ENCODE data around the gene OR7A5.
"Not testable (repeated sequence)": the region's sequence is repeated elsewhere in the genome, so short reads cannot be mapped to it uniquely, and the experiment has no call there.

Gene OR7A5

GRCh38 chr19:14835011-14835410, at the start of gene OR7A5, which contains the start of gene OR7C1:
TSS of gene OR7A5 (minus strand) at chr19:14835185. CDS start at chr19:14828241, 6,944 bp downstream.
TSS of gene OR7C1 (minus strand) at chr19:14835185. CDS start at chr19:14800136, 35,049 bp downstream.
- DNase-seq: peak; percentile 77

GRCh38 chr19:14871619-14872230, 36.7 kb upstream of the OR7A5 start:
- DNase-seq: peak; percentile 35

DNA sequence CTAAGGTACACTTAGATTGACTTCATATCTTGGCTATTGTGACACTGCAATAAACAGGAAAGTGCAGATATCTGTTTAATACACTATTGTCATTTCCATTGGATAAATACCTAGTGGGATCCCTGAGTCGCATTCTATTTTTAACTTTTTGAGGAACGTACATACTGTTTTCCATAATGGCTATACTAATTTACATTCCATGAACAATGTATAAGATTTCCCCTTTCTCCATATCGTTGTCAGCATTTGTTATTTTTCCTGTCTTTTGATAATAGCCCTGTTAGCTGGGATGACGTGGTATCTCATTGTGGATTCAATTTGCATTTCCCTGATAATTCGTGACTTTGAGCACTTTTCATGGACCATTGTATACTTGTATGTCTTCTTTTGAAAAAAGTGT, 33.5 kb upstream of the OR7A5 start:
- no peak for DNase-seq

DNA sequence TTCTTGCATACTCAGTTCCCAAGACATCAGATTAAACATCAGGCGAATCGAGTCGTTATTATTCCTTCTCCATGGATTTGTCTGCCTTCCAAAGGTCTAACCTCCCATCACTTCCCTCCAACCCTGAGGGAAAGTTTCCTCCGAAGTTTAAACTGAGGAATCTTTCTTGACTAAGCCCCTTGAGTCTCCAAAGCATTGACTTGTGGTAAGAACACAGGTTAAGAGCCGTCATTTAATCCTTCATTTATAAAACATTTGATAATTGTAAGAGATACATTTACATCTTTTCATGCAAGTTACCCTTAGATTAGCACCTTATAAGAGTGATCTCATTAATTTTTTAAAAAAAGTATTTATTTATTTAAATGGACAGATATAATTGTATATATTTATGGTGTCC, 13.8 kb upstream of the OR7A5 start, which contains the start of gene OR7A10:
OR7A10 (minus strand) TSS at position 101 of the 400 bp plus-strand sequence. CDS start 7,045 bp downstream, outside the sequence.
- DNase-seq: no peak

DNA sequence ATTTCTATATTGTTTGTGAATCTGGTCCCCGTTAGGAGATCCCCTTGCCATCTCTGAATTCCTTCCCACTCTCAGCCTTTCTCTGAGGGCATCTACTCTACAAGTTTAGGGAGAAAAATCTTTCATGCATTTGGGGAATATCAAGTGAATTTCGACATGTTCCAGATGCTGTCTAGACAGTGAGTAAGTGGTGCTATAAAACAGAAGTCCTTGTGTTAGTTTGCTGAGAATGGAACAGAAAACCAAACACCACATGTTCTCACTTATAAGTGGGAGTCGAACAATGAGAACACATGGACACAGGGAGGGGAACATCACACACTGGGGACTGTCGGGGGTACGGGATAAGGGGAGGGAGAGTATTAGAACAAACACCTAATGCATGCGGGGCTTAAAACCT, 8.6 kb upstream of the OR7A5 start:
- DNase-seq: no peak

GRCh38 chr19:14843169-14843568, 8.2 kb upstream of the OR7A5 start:
- DNase-seq: no peak

- DNase-seq: no peak
These were observed 5.2 kb upstream of the OR7A5 start for GRCh38 chr19:14840206-14840605.

- no peak for DNase-seq
These were observed 2.4 kb upstream of the OR7A5 start for GRCh38 chr19:14837391-14837790.

DNA sequence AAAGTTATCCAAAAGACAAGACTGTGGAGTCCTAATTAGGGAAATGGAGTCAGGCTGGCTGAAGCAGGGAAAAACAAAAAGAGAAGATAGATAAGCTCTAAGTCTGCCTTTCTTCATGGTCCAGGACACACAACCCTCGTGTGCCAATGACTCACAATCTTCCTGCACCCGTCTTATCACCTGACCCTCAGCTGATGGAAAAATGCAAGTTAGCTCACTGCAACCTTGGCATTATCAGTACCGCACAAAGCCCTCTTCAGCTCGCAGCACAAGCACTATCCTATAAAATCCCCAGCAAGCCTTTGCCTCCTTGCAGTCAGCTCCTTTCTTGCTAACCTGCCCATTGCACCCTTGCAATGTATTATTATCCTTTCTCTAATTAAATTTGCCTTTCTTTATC, 4.3 kb downstream of the OR7A5 start:
- no peak for DNase-seq

- DNase-seq: no peak
These were observed 9.0 kb downstream of the OR7A5 start for GRCh38 chr19:14826006-14826405.

GRCh38 chr19:14821937-14822336, 13.0 kb downstream of the OR7A5 start:
- DNase-seq: no peak

DNA sequence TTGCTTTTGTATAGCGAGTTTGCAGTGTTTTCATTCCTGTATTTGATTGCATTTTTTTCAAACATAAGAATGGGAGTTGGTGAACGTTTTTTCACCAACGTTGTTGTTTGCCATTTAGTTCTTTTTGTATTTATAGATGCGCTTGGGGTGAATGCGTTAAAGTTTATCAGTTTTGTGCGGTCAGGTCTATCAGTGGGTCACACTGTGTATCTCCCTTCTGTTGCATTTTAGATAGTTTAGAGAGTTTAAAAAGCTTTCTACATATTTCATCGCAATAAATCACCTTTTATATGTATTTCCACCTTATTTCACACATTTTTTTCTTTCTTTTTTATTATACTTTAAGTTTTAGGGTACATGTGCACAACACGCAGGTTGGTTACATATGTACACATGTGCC, 16.4 kb downstream of the OR7A5 start:
- no peak for DNase-seq

- DNase-seq: no peak
These were observed 17.9 kb downstream of the OR7A5 start for GRCh38 chr19:14817052-14817451.

GRCh38 chr19:14814982-14815652, 19.9 kb downstream of the OR7A5 start:
- no peak for DNase-seq

DNA sequence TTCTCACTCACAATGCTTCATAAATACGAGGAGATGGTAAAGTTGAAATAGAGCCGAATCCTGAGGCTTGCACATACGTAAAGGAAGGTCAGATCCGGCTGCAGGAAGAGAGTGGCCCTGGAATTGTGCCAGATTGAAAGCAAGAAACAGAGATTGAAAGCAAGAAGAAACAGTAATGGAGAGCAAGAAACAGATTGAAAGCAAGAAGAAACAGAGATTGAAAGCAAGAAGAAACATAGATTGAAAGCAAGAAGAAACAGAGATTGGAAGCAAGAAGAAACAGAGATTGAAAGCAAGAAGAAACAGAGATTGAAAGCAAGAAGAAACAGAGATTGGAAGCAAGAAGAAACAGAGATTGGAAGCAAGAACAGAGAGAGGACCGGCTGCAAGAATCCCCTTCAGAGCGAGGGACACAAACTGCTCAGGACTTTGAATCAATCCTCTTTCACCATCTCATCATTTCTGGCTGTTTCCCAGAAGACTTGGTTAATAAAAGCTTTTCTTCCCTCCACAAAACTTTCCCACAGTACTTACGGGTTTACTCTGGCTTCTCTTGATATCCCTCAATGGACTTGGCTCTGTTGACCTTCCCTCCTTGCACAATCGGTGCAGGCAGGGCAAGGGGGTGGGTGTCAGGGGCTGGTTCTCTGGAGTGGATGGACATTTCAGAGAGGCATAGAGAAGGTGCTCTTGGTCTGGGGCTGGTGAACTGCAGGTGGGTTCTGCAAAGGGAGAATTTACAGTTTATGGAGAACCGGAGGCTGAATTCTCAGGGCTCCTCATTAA, 25.5 kb downstream of the OR7A5 start:
- DNase-seq: no peak

DNA sequence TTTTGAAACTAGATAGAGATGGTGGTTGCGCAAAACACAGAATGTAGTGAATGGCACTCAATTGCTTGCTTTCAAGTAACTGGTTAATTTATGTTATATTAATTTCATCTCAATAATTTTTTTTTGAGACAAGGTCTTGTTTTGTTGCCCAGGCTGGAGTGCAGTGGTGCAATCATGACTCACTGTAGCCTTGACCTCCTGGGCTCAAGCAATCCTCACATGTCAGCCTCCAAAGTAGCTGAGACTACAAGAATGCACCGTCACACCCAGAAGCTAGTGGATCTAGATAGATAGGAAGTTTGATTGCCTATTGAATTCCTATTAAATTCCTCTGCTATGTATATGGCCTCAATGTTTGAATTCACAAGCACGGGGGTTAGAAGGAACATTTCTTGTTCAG, 30.2 kb downstream of the OR7A5 start:
- DNase-seq: no peak

GRCh38 chr19:14798760-14799159, 36.2 kb downstream of the OR7A5 start:
- no peak for DNase-seq

DNA sequence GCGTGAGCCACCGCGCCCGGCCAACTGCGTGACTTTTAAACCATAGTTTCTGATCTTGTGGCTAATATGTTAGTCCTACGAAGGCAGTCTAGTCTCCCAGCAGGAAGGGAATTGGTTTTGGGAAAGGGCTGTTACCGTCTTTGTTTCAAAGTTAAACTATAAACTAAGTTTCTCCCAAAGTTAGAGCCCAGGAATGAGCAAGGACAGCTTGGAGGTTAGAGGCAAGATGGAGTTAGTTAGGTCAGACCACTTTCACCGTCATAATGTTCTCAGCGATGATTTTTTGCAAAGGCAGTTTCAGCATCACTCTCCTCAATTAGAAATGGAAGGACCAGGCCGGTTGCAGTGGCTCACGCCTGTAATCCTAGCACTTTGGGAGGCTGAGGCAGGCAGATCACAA, 39.0 kb downstream of the OR7A5 start:
- no peak for DNase-seq

DNA sequence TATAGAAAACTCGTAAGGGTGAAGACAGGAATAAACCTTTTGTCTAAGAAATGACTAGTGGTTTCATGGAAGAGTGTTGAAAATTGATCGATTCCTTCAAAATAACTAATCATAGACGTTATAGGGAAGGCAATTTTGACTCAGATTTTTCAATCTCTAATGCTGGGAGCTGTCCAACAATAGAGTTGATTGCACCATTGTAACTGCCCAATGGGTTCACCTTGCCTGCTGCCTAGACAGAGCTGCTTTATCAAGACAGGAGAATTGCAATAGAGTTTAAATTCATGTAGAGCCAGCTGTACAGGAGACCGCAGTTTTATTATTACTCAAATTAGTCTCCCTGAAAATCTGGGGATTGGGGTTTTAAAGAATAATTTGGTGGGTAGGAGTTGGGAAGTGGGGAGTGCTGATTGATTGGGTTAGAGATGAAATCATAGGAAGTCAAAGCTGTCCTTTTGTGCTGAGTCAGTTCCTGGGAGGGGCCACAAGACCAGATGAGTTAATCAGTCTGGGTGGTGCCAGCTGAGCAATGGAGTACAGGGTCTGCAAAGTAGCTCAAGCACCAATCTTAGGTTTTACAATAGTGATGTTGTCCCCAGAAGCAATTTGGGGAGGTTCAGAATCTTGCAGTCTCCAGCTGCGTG, 39.8 kb downstream of the OR7A5 start:
- no peak for DNase-seq

DNA sequence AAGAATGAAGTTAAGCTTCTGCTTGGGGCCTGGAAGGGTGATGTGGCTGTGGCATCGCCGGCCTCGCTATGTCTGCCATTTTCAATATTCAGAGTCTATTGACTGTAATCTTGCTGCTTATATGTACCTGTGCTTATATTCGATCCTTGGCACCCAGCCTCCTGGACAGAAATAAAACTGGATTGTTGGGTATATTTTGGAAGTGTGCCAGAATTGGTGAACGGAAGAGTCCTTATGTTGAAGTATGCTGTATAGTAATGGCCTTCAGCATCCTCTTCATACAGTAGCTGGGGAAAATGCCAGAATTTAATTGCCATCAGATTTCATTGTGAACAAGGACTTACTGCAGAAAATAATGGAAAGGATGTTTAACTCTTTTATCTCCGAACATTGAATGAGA, 42.7 kb downstream of the OR7A5 start:
- DNase-seq: not testable (repeated sequence)

DNA sequence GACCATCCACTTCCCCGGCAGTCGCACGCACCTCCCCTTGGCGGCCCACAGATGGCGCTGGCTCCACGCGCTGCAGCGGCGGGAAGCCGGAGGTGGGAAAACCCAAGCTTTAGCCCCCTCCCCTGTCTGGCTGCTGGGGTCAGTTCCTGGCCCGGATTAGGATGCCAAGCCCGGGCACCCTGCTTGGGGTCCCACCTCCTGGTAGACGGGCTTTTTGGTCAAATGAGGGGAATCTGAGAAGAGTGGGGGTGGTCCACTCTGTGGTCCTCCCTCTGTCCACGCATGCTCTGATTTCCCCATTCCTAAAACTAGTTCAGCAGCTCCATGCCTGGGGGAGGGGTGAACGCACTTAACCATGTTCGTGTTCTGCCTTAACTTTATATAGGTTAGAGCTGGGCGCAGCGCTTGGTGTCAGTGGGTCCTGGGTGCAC, 48.5 kb downstream of the OR7A5 start:
- DNase-seq: no peak

- DNase-seq: peak; percentile 15
These were observed 49.7 kb downstream of the OR7A5 start for GRCh38 chr19:14785102-14785793.

DNA sequence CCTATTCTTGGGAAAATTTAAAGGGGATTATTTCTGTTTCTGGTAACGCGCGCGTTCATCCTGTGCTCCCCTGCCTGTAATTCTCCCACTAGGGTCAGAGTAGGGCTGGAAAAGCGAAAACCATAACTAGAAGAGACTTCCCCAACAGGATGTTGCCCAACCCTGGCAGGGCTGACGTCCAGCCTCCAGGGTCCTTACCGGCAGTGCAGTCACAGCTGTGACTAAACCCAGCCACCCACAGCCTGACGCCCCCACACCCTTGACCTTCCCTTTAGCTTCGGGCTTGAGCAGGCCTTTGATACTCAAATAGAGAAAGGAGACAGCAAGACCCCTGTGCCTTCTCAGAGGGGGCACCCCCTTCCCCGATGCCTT, 50.3 kb downstream of the OR7A5 start:
- DNase-seq: not testable (repeated sequence)

Measured in NCI-H2171 treated with DMSO at 0.1 percent for 48 hours (cell line).